ENCODE measurements around the gene TACC3. TPM values are rescaled to one million over a fixed set of nuclear protein-coding genes. Genes with fewer than 3 reads are reported as not detected.

Gene TACC3
- total RNA-seq, 1 donor from 2014 or later, result 159 TPM

GRCh38 chr4:1756893-1757779 lies 35.8 kb downstream of the TACC3 start:
- Mint-ChIP-seq H3K27ac (ENCODE audit: unreplicated experiment) (no peak overlapping the region), H3K9me3 (no peaks in the 10 kb centered on the region), H3K4me3 (no peak overlapping the region), H3K36me3 (ENCODE audit: low read depth) (no peaks in the 10 kb centered on the region), H3K27me3 (ENCODE audit: low read depth) (no peaks in the 10 kb centered on the region), H3K4me1 (peaks cover 5% of the 10 kb centered on the region)
- no peak for DNase-seq (ENCODE audit: low read depth, low spot score)
- TF ChIP-seq CTCF (conservative IDR thresholded peaks at IDR 0.05), result no peak

GRCh38 chr4:1757836-1758235 lies 36.5 kb downstream of the TACC3 start:
- Mint-ChIP-seq H3K36me3 (ENCODE audit: low read depth) (no peaks in the 10 kb centered on the region), H3K27me3 (ENCODE audit: low read depth) (no peaks in the 10 kb centered on the region)

GRCh38 chr4:1758306-1759121 lies 37.2 kb downstream of the TACC3 start:
- Mint-ChIP-seq H3K27ac (ENCODE audit: unreplicated experiment) (no peak overlapping the region), H3K27me3 (ENCODE audit: low read depth) (no peaks in the 10 kb centered on the region), H3K9me3 (no peaks in the 10 kb centered on the region), H3K36me3 (ENCODE audit: low read depth) (no peaks in the 10 kb centered on the region), H3K4me1 (peaks cover 5% of the 10 kb centered on the region), H3K4me3 (no peak overlapping the region)
- DNase-seq (ENCODE audit: low read depth, low spot score), result no peak
- TF ChIP-seq CTCF (conservative IDR thresholded peaks at IDR 0.05), result no peak

More at GRCh38 chr4:1757836-1758235, 36.5 kb downstream of the TACC3 start:
- Mint-ChIP-seq H3K4me1 (peaks cover 5% of the 10 kb centered on the region), H3K4me3 (no peak overlapping the region), H3K27ac (ENCODE audit: unreplicated experiment) (no peak overlapping the region), H3K9me3 (no peaks in the 10 kb centered on the region)
- TF ChIP-seq CTCF (conservative IDR thresholded peaks at IDR 0.05), result no peak
- DNase-seq (ENCODE audit: low read depth, low spot score), result no peak

- Mint-ChIP-seq H3K9me3 (no peaks in the 10 kb centered on the region), H3K4me3 (no peak overlapping the region), H3K36me3 (ENCODE audit: low read depth) (no peaks in the 10 kb centered on the region), H3K27me3 (ENCODE audit: low read depth) (no peaks in the 10 kb centered on the region), H3K27ac (ENCODE audit: unreplicated experiment) (no peak overlapping the region), H3K4me1 (peaks cover 5% of the 10 kb centered on the region)
- TF ChIP-seq CTCF (conservative IDR thresholded peaks at IDR 0.05), result no peak
- no peak for DNase-seq (ENCODE audit: low read depth, low spot score)
Observed at GRCh38 chr4:1759170-1759817, 38.0 kb downstream of the TACC3 start.

- Mint-ChIP-seq H3K9me3 (no peaks in the 10 kb centered on the region), H3K4me3 (no peak overlapping the region), H3K27me3 (ENCODE audit: low read depth) (no peaks in the 10 kb centered on the region), H3K36me3 (ENCODE audit: low read depth) (no peaks in the 10 kb centered on the region), H3K4me1 (peaks cover 5% of the 10 kb centered on the region), H3K27ac (ENCODE audit: unreplicated experiment) (peak overlapping the region; percentile 6)
- TF ChIP-seq CTCF (conservative IDR thresholded peaks at IDR 0.05), result no peak
- no peak for DNase-seq (ENCODE audit: low read depth, low spot score)
Observed at GRCh38 chr4:1759818-1760223, 38.5 kb downstream of the TACC3 start.

Data from neural crest cell (in vitro differentiated cells).